NCI-H748 treated with DMSO at 0.1 percent for 48 hours (cell line): ENCODE data around the gene SLA2.
"Not testable (repeated sequence)": the region's sequence is repeated elsewhere in the genome, so short reads cannot be mapped to it uniquely, and the experiment has no call there.

Experiments
- DNase-seq: peaks from one replicate; lab custom pipeline; 2025; lab: John Stamatoyannopoulos, UW

The SLA2 gene

DNA sequence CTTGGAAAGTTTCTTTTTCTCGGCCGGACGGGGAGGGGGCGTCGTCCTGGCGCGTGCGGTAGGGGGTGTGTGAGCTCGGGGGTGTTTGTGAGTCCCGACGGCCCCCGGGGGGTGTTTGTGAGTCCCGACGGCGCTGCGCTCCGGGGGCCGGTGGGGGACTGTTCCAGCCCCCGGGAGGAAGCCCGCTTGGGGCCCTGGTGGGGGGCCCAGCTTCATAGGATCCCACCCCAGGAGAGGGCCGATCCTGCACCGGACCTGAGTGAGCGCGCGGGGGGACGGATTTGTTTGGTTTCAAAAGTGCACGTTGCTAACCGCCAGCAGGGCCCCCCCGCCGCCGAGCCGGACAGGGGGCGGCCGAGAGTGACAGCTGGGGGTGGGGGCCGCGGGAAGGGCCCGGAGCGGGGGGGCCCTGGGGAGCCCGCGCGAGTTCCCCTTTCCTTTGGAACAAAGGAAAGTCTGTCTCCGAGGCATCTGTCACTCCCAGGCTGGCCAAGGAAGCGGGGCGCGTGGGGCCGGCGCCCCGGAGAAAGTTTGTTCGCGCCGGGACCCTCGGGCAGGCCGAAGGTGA, 72.1 kb downstream of the SLA2 start:
- DNase-seq, result no peak

GRCh38 chr20:36573103-36573797, 72.7 kb downstream of the SLA2 start, which contains the start of gene TGIF2:
Gene TGIF2, plus strand, starts transcription at chr20:36573597. Its CDS starts 5,178 bp downstream, at chr20:36578775.
- DNase-seq, result peak; percentile 31

DNA sequence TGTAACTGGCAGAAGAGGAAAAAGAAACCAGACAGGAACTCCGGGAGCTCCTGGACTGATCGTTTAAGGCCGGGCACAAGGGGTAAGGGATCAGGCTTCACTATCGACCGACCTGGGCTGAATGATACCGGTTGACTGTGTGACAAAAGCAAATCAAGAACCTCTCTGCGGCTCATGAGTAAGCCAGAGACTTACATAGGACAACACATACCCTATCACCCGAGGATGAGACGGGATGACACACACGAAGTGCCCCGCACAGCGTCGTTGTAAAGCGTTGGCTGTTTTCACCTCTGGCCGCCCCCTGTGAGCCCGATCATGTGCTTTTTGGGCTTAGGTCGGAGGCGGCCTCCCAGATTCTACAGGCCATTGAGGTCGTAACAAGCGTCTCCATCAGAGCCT, 73.3 kb downstream of the SLA2 start:
- no peak for DNase-seq

GRCh38 chr20:36571564-36572504, 74.2 kb downstream of the SLA2 start:
- no peak for DNase-seq

DNA sequence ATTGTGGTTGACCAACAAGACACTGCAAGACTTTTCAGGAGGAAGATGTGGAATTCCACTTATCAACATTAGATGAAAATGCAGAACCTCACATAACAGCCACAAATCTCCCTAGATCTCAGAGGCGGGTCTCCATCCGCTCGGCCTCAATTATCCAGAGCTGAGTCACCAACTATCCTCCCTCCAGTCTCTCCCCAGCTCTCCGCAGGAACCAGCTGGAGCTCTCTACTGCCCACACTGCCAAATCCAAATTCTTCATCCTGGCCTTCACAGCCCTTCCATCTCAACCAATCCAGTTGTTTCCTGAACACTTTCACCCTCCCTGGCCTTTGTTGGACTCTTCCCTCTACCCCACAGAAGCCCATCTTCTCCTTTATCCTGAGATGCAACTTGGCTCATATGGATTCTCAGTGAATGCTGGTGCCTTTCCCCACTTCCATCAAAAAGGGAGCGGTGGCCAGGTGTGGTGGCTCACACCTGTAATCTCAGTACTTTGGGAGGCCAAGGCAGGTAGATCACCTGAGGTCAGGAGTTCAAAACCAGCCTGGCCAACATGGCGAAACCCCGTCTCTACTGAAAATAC, 76.1 kb downstream of the SLA2 start:
- DNase-seq, result no peak

DNA sequence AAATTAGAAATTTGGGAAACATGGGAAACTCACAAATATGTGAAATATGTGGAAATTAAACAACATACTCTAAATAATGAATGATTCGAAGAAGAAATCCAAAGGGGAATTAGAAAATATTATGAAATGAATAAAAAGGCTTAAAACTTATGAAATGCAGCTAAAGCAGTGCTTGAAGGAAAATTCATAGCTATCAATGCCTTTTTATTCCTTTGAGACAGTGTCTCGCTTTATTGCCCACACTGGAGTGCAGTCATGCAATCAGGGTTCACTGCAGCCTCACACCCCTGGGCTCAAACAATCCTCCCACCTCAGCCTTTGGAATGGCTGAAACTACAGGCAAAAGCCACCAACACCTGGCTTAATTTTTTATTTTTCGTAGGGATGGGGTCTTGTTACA, 80.5 kb downstream of the SLA2 start:
- no peak for DNase-seq

GRCh38 chr20:36564726-36565121, 81.3 kb downstream of the SLA2 start:
- DNase-seq, result not testable (repeated sequence)

DNA sequence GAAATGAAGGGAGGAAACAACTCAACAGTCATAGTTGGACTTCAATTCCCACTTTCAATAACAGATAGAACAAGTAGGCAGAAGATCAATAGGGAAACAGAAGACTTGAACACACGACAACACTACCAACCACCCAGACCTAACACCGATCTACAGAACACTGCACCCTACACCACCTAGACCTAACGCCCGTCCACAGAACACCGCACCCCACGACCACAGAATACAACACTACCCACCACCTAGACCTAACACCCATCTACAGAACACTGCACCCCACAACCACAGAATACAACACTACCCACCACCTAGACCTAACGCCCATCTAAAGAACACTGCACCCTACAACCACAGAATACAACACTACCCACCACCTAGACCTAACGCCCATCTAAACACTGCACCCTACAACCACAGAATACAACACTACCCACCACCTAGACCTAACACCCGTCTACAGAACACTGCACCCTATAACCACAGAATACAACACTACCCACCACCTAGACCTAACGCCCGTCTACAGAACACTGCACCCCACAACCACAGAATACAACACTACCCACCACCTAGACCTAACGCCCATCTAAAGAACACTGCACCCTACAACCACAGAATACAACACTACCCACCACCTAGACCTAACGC, 81.8 kb downstream of the SLA2 start:
- DNase-seq, result not testable (repeated sequence)

- DNase-seq, result no peak
Measured at GRCh38 chr20:36563374-36563773, 82.6 kb downstream of the SLA2 start.

DNA sequence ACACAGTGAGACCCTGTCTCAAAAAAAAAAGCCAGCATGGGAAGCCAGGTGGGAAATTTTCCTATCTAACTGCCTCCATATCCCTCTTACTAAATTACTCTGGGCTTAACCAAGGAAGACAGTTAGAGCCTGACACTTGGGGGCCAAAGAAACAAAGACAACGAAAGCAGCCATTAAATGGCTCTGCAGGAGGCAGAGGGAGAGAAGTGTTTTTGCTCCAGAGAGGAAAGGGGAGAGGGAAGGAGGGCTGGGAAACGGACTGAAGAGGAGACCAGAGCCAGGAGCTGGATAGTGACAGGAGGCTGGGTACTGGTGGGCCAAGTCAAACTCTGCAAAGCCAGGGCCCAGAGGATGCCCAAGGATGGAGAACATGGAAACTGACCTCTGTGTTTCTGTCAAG, 83.3 kb downstream of the SLA2 start:
- no peak for DNase-seq
